ENCODE data around the gene NRP2.

The NRP2 gene

GRCh38 chr2:205709319-205709718 is 27.0 kb downstream of the NRP2 start:
- DNase-seq (ENCODE audit: low read depth in 2 of 2) = no peak

- no peak for DNase-seq (ENCODE audit: low read depth in 2 of 2)
These were observed 30.2 kb downstream of the NRP2 start for GRCh38 chr2:205712508-205712907.

DNA sequence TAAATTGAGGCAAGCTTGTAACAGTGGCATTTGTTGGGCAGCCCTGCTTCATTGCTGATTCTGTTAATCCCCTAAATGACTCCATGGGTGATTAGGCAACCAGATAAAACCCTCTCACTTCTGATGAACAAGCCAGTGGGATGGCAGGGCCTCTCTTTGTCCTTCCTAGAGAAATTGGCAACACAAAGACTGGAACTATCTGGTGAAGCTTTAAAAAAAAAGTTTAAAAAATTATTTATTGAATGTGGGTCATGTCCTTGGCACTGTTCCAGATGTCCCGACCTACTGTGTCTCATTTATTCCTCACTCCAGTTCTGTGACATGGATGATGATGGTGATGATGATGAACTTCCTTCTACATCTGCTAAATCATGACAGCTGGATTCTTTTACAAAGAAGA is 30.8 kb downstream of the NRP2 start:
- no peak for DNase-seq (ENCODE audit: low read depth in 2 of 2)

DNA sequence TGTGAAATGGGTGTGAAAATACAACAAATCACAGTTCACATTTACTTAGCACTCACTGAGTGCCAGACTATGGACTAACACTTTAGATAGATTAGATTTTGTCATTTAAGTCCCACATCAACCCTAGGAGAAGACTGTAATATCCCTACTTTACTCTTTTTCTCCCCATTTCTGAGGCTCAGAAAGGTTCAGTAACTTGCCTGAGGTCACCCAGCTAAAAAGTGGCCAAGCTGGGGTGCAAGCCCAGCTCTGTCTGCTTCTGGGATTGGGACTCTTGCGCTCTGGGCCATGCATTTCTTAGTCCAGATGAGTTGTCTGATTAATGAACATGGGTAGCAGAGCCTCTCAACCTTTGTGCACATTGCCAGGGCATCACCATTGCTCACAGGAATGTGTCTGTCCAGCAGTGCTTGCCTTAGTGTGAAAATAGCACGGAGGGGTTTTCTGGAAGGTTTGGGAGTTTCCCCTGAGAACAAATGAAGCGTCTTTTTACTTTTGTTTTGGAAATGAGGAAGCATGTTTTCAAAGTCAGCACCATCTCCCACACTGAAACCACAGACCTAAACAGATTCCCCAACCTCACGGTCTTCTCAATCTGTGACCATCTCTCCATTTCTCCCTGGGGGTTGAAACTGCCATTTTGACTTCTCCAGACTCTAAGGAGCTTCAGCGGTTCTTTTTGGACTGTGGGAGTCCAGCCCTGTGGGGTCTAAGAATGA is 31.9 kb downstream of the NRP2 start:
- no peak for DNase-seq (ENCODE audit: low read depth in 2 of 2)

- DNase-seq (ENCODE audit: low read depth in 2 of 2) = no peak
These were observed 32.8 kb downstream of the NRP2 start for GRCh38 chr2:205714789-205715720.

DNA sequence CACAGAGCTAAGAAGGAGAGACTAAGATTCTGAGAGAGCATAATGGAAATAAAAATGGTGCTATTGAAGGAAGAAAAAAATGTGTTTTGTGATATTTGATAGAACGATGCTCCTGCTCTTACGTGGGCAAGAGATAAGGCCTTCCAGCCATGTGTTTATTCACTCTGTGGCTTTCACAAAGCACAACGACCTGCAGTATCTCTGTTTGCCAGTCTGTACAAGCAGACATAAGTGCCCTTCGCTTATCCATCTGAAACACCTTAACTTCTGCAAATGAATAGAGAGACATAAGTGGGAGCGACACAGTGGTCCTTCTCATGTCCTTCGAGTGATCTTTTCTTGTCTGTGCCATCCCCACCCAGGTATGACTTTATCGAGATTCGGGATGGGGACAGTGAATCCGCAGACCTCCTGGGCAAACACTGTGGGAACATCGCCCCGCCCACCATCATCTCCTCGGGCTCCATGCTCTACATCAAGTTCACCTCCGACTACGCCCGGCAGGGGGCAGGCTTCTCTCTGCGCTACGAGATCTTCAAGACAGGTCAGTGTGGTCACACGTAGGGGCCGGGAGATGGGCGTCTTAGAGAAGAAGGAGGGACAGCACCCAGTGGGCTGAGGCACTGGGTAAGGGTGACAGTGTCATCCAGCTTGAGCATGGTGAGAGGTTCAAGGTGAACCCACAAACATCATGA is 33.7 kb downstream of the NRP2 start:
- DNase-seq (ENCODE audit: low read depth in 2 of 2) = no peak

DNA sequence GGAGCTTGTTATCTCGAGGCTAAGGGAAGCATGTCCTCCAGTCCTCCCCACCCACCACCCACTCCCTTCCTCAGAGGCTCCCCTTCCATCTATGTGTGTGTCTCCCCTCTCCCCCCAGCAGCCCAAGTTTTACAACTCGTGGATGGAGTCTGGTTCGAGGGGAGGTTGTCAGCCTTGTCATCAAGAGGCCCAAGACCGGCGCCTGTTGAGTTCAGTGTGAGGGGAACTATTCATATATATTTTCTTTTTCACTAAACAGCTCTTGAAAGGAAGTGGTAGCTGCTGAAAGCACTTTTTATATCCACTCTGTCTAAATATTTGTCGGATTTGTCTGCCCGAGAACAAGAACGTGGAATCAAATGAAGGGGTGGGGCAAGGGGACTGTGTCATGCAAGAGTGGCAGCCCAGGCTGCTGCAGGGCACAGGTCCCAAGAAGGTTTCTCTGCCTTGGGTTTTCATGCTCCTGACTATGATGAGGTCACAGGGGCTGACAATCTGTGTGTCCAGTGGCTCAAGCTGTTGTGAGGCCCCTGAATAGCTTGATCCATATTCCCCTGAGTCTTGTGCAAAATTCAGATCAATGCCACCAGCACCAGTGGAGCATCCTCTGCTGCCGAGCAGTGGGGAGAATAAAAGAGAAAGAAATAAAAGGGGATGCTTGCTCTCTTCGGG is 35.0 kb downstream of the NRP2 start:
- DNase-seq (ENCODE audit: low read depth in 2 of 2) = no peak

DNA sequence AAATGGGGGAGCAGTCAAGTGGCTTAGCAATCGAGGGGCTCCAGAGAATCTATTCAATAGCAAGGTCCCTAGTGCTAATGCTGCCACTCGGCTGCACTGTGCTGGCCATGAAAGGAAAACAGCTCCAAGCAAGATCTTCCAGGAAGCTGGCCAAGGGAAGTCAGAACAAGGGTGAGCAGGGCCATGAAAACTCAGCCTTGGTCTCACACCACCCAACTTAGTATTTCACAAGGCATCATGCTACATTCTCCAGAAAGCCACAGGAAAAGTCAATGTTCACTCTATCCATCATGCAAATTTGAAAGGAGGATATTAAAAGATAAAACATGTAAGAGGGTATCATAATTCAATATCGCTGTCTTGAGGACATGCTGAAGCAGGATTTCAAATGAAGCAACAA is 35.7 kb downstream of the NRP2 start:
- no peak for DNase-seq (ENCODE audit: low read depth in 2 of 2)

DNA sequence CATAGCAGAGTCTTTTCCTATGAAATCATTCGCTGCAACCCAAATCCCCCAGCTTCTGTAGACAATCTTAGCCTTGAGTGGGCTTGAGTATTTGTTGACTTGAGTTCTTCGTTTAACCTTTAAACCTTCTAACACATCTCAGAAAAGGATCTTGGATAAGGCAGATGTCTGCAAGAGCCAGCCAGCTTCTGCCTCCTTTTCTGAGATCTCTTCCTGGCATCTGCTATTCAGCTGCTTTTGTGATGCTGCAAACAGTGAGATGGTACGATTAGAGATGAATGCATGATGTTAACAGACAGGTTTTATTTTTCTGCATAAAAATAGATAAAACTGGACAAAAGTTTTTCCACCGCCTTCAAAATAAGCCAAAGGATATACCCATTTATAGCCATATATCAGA is 37.5 kb downstream of the NRP2 start:
- DNase-seq (ENCODE audit: low read depth in 2 of 2) = no peak

DNA sequence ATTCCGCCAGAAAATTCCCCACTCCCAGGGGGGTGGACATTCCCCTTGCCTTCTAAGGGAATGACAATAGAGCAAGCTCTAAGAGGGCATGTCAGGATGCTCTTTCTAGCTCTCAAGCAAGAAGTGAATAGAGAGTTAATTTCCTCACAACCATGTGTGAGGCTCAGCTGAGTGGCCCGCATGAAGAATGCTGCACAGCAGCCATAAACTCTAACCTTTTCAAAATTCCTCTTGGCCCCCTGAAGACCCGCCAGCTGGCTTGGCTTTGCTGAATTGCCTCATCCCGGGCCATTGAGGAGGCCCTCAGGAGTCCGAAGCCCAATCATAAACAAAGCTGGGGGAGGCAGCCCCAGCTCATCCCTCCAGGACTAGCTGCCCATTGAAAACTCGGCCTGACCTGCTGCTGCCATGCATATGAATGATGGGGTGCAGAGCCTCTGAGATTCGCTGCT is 38.2 kb downstream of the NRP2 start:
- no peak for DNase-seq (ENCODE audit: low read depth in 2 of 2)

DNA sequence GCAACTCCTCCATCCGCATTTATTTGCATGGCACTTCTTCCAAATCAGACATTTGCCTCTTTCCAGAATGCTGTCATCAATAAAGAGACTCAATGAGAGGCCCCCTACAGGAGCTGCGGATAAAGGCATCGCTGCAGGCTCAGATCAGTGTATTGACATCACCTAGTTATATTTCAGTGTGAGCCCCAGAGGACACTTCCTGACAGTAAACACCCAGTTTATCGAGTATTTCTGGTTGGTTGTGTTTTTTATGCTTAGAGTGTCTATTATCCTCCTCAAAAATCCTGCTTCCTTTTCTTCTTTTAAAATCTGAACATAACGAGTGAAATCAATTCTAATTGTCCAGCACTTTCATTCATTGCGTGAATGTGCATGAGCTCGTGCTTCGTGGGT is 38.8 kb downstream of the NRP2 start:
- no peak for DNase-seq (ENCODE audit: low read depth in 2 of 2)

DNA sequence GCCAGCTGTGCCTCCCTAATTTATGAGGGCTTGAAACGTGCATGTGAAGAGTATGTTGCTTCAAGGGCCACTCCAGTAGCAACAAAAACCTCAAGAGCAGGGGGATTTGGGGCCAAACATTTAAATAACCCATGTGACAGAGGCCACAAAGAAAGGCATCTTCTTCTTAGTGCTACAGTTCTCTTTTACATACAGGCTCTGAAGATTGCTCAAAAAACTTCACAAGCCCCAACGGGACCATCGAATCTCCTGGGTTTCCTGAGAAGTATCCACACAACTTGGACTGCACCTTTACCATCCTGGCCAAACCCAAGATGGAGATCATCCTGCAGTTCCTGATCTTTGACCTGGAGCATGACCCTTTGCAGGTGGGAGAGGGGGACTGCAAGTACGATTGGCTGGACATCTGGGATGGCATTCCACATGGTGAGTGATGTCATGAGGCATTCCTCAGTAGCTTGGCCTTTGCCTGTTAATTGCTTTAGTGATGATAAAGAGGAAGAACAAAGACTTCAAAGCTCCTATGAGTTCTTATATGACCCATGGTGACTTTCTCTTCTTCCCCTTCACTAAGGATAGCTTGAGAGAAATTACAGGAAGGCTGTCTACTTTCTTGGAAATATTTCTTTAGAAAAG is 40.1 kb downstream of the NRP2 start:
- DNase-seq (ENCODE audit: low read depth in 2 of 2) = no peak

GRCh38 chr2:205723179-205723578 is 40.9 kb downstream of the NRP2 start:
- DNase-seq (ENCODE audit: low read depth in 2 of 2) = no peak

DNA sequence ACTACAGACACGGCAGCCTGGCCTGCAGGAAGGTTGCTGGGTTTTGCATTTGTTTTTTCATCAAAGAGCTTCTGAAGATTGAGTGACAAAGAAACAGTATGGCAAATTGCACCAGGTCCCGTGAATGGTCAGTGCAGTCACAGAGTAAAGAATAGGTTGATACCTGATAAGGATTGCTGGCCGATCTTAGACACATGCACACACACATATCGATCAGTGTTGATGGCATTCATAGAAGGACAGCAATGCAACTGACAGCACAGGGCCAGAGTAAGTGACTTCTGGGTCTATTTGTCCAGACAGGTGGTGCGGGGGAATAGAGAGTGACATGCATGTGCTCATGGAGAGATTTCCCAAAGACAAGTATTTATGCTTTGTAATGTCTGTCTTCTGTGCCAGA is 42.8 kb downstream of the NRP2 start:
- DNase-seq (ENCODE audit: low read depth in 2 of 2) = no peak

DNA sequence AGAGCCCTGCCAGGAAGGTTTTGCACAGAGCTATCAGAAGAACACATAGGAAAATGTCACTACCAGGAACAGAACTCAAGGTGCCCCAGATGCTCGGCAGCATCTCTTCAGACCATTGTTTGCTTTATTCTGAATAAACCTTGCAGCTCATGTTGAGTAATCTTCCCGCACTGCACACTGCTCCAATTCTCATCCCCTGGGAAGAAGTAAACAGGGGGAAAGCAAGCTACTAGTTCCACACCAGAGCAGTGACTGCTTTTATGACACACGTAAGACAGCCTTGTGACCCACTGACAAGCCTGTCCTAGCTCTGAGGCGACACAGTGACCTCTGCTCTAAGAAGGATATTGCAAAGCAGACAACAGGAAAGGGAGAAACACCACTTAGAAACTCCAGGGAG is 44.2 kb downstream of the NRP2 start:
- DNase-seq (ENCODE audit: low read depth in 2 of 2) = no peak

DNA sequence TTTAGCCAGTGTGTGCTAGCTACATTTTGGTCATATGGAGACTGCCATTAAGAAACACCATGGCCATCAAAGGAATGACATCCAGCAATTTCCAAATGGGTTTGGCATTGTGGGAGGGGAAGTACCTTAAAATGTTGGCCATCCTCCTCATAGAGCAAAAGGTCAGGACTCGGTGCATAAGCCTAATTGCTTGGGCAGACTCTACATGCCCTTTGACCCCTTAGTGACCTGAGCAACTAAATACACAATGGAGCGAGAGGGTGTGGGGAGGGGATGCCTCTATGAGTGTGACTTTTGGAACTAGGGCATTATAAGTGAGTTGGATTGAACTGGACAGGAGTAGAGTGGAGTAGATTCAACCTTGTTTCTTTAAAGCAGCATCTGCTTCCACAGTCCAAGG is 44.9 kb downstream of the NRP2 start:
- no peak for DNase-seq (ENCODE audit: low read depth in 2 of 2)

DNA sequence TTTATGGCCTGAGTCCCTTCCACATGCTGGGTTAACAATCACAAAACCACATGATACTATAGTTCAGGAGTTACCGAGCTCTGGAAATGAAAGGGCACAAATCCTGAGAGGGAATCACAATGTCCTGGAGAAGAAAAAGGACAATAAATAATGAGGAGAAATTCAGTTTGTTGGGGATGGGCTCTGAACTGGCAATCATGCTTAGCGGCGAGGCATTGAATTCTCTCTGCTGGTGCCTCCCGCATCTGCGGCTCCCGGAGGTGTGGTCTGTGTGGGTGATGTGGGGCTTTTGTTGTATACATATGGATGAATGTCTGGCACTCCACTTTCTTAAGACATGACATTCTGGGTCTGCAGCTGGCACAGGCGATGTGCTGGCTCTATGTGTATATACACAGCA is 46.1 kb downstream of the NRP2 start:
- DNase-seq (ENCODE audit: low read depth in 2 of 2) = no peak

- no peak for DNase-seq (ENCODE audit: low read depth in 2 of 2)
These were observed 47.9 kb downstream of the NRP2 start for GRCh38 chr2:205730191-205730590.

- peak; percentile 81 to 83 for DNase-seq (ENCODE audit: low read depth in 2 of 2)
These were observed 48.6 kb downstream of the NRP2 start for GRCh38 chr2:205730701-205731582.

- DNase-seq (ENCODE audit: low read depth in 2 of 2) = peak; percentile 95
These were observed 49.3 kb downstream of the NRP2 start for GRCh38 chr2:205731583-205731981.
